Measurements from ENCODE around the gene ATRNL1. TPM values are rescaled to one million over a fixed set of nuclear protein-coding genes. Genes with fewer than 3 reads are reported as not detected.

Gene ATRNL1
- polyA plus RNA-seq, 3 donors = not detected

GRCh38 chr10:115092555-115093285 lies 445 bp upstream of the ATRNL1 start:
- no peak for DNase-seq
- Histone ChIP-seq H3K36me3 (replicated peaks in 1 of 2; ENCODE audit: control insufficient read depth in 1 of 2, insufficient read depth in 2 of 2, low read length in 2 of 2) (no peaks in the 10 kb centered on the region), H3K4me3 (replicated peaks in 1 of 3; ENCODE audit: low read depth in 2 of 3, low read length in 3 of 3) (peak overlapping the region in 1 of 3 experiments; percentile 36), H3K9me3 (replicated peaks in 1 of 2; ENCODE audit: control insufficient read depth in 1 of 2, insufficient read depth in 1 of 2, low read length in 2 of 2) (peaks cover 0 to 13% of the 10 kb centered on the region in 2 donors), H3K4me1 (ENCODE audit: control insufficient read depth in 1 of 2, insufficient read depth in 2 of 2, low read length in 2 of 2) (peaks cover 0 to 11% of the 10 kb centered on the region in 2 donors), H3K27ac (ENCODE audit: low read depth in 1 of 2, low read length in 2 of 2) (no peak overlapping the region), H3K4me2 (replicated peaks; ENCODE audit: extremely low read depth, low read length, poor library complexity, severe bottlenecking) (peak overlapping the region; percentile 55), H3K27me3 (ENCODE audit: control insufficient read depth in 2 of 2, insufficient read depth in 2 of 2, low read length in 2 of 2) (peaks cover 54 to 57% of the 10 kb centered on the region in 2 donors), H2AFZ (ENCODE audit: insufficient read depth, low read depth, low read length, poor library complexity, severe bottlenecking) (peak overlapping the region; percentile 21), H4K20me1 (ENCODE audit: insufficient read depth, low read length) (no peaks in the 10 kb centered on the region), H3K9ac (ENCODE audit: insufficient read depth, low read length, poor library complexity, severe bottlenecking) (no peak overlapping the region), H3K79me2 (ENCODE audit: insufficient read depth, low read length) (no peaks in the 10 kb centered on the region)
- H3K27me3 Mint-ChIP-seq (ENCODE audit: low read depth in 3 of 3) = peaks cover 44 to 71% (median 55%) of the 10 kb centered on the region in 3 donors
- peak overlapping the region; percentile 62 to 89 for H3K4me3 Mint-ChIP-seq
- peaks cover 0 to 3% of the 10 kb centered on the region in 2 donors for H3K36me3 Mint-ChIP-seq
- H3K27ac Mint-ChIP-seq = no peak overlapping the region
- H3K4me1 Mint-ChIP-seq = peaks cover 2% of the 10 kb centered on the region
- peaks cover 0 to 10% (median 2%) of the 10 kb centered on the region in 7 donors for H3K9me3 Mint-ChIP-seq
- intact Hi-C loops (cut with micrococcal nuclease) = no loop called here
- WGBS (ENCODE audit: insufficient coverage) = 0% methylated on average over 53 of the region's 75 CpGs
- TF ChIP-seq CTCF (IDR thresholded peaks at IDR 0.05) = no peak

GRCh38 chr10:115093776-115094408 lies 727 bp downstream of the ATRNL1 start:
- Mint-ChIP-seq H3K27me3 (ENCODE audit: low read depth in 3 of 3) (peaks cover 44 to 74% (median 57%) of the 10 kb centered on the region in 3 donors), H3K27ac (no peak overlapping the region), H3K4me3 (peak overlapping the region in 1 of 2 donors; percentile 74), H3K9me3 (peaks cover 0 to 9% (median 0%) of the 10 kb centered on the region in 7 donors), H3K4me1 (peaks cover 2% of the 10 kb centered on the region), H3K36me3 (peaks cover 0 to 3% of the 10 kb centered on the region in 2 donors)
- H4K20me1 ChIP-seq (ENCODE audit: insufficient read depth, low read length) = no peaks in the 10 kb centered on the region
- WGBS (ENCODE audit: insufficient coverage) = 2% methylated on average over 55 of the region's 61 CpGs
- H3K36me3 ChIP-seq (replicated peaks in 1 of 2; ENCODE audit: control insufficient read depth in 1 of 2, insufficient read depth in 2 of 2, low read length in 2 of 2) = no peaks in the 10 kb centered on the region
- peak overlapping the region in 1 of 3 experiments; percentile 23 for H3K4me3 ChIP-seq (replicated peaks in 1 of 3; ENCODE audit: low read depth in 2 of 3, low read length in 3 of 3)
- no peak overlapping the region for H2AFZ ChIP-seq (ENCODE audit: insufficient read depth, low read depth, low read length, poor library complexity, severe bottlenecking)
- intact Hi-C loops (cut with micrococcal nuclease) = no loop called here
- peak overlapping the region; percentile 55 for H3K4me2 ChIP-seq (replicated peaks; ENCODE audit: extremely low read depth, low read length, poor library complexity, severe bottlenecking)
- H3K9ac ChIP-seq (ENCODE audit: insufficient read depth, low read length, poor library complexity, severe bottlenecking) = no peak overlapping the region
- TF ChIP-seq CTCF (IDR thresholded peaks at IDR 0.05) = no peak
- H3K4me1 ChIP-seq (ENCODE audit: control insufficient read depth in 1 of 2, insufficient read depth in 2 of 2, low read length in 2 of 2) = peaks cover 0 to 11% of the 10 kb centered on the region in 2 donors
- no peak for DNase-seq
- peaks cover 0 to 13% of the 10 kb centered on the region in 2 donors for H3K9me3 ChIP-seq (replicated peaks in 1 of 2; ENCODE audit: control insufficient read depth in 1 of 2, insufficient read depth in 1 of 2, low read length in 2 of 2)
- H3K27me3 ChIP-seq (ENCODE audit: control insufficient read depth in 2 of 2, insufficient read depth in 2 of 2, low read length in 2 of 2) = peaks cover 54 to 57% of the 10 kb centered on the region in 2 donors
- H3K27ac ChIP-seq (ENCODE audit: low read depth in 1 of 2, low read length in 2 of 2) = no peak overlapping the region
- no peaks in the 10 kb centered on the region for H3K79me2 ChIP-seq (ENCODE audit: insufficient read depth, low read length)

All from CD14-positive monocyte (primary cell).